H1 (cell line): Measurements from ENCODE around the gene LFNG. TPM values are rescaled to one million over a fixed set of nuclear protein-coding genes. Genes with fewer than 3 reads are reported as not detected.

Source experiments
- CTCF ChIA-PET: fragments of 300-600 bp; sonication (Branson Sonifier 250); formaldehyde crosslinking; loops from one replicate; lab custom pipeline; 2021; ENCODE audit not compliant: partially characterized antibody; lab: Charles Lee
- POLR2A ChIA-PET: fragments of 300-600 bp; sonication (Branson Sonifier 250); formaldehyde crosslinking; loops from one replicate; lab custom pipeline; 2021; ENCODE audit warnings: inconsistent platforms; ENCODE audit not compliant: partially characterized antibody; lab: Charles Lee
- DNase-seq, 2 experiments: peaks; one replicate each; pipeline versions ENCODE4 v3.0.0 to v3.0.0-alpha.2; 2010 to 2022; ENCODE audit warnings: low spot score in 2 of 2, low read depth in 1 of 2, mixed read lengths in 1 of 2
- FAIRE-seq: peaks from 2 replicates; lab custom pipeline; 2011; peaks lifted over from hg19 to GRCh38; lab: Jason Lieb, UNC
- H2AFZ ChIP-seq: 2 replicates; pipeline ENCODE4 v1.8.1; 2012; ENCODE audit warnings: low read length, inconsistent platforms
- H2AK5ac ChIP-seq: 2 replicates; pipeline ENCODE4 v1.6.1; 2013; ENCODE audit warnings: low read depth, low read length
- H2BK120ac ChIP-seq: replicated peaks from 2 replicates; pipeline ENCODE3; 2013; ENCODE audit warnings: low read depth, low read length, inconsistent platforms
- H2BK12ac ChIP-seq: 2 replicates; pipeline ENCODE4 v1.6.1; 2013; ENCODE audit warnings: low read depth, low read length
- H2BK15ac ChIP-seq: 2 replicates; pipeline ENCODE4 v1.6.1; 2013; ENCODE audit warnings: low read length
- H2BK20ac ChIP-seq: 2 replicates; pipeline ENCODE4 v1.6.1; 2013; ENCODE audit warnings: low read length
- H2BK5ac ChIP-seq: 2 replicates; pipeline ENCODE4 v1.6.1; 2013; ENCODE audit warnings: low read depth, low read length
- H3K14ac ChIP-seq: 2 replicates; pipeline ENCODE4 v1.6.1; 2013; ENCODE audit warnings: inconsistent platforms; ENCODE audit not compliant: insufficient read length
- H3K18ac ChIP-seq: 2 replicates; pipeline ENCODE4 v1.6.1; 2013; ENCODE audit warnings: low read length; ENCODE audit errors: extremely low read depth
- H3K23ac ChIP-seq: 2 replicates; pipeline ENCODE4 v1.6.1; 2013; ENCODE audit warnings: inconsistent platforms; ENCODE audit not compliant: insufficient read length
- H3K23me2 ChIP-seq: 2 replicates; pipeline ENCODE4 v1.6.1; 2013; ENCODE audit warnings: low read depth, low read length
- H3K27ac ChIP-seq: 2 replicates; pipeline ENCODE4 v1.6.1; 2011; ENCODE audit warnings: low read depth, low read length, inconsistent platforms
- H3K27me3 ChIP-seq, 4 experiments: replicated peaks in 1 of 4; 1 replicate in 1 of 4; 2 replicates in 3 of 4; pipeline versions ENCODE4 v1.6.1 to v1.8.1; 2011 to 2013; ENCODE audit warnings: low read length in 3 of 4, mild to moderate bottlenecking in 3 of 4, inconsistent platforms in 2 of 4, mixed read lengths in 2 of 4, moderate library complexity in 1 of 4; ENCODE audit not compliant: control insufficient read depth in 3 of 4, insufficient read depth in 3 of 4; ENCODE audit errors: extremely low read depth in 1 of 4
- H3K36me3 ChIP-seq, 4 experiments: 2 replicates each; pipeline versions ENCODE4 v1.6.1 to v1.8.1; 2011 to 2013; ENCODE audit warnings: mild to moderate bottlenecking in 4 of 4, low read length in 3 of 4, moderate library complexity in 2 of 4, control low read depth in 1 of 4, inconsistent platforms in 1 of 4; ENCODE audit not compliant: insufficient read depth in 4 of 4, control insufficient read depth in 2 of 4
- H3K4ac ChIP-seq: replicated peaks from 2 replicates; pipeline ENCODE3; 2013; ENCODE audit warnings: low read length, low read depth, mixed read lengths, inconsistent platforms; ENCODE audit not compliant: insufficient read length
- H3K4me1 ChIP-seq, 4 experiments: replicated peaks in 1 of 4; 1 replicate in 1 of 4; 2 replicates in 3 of 4; pipeline versions ENCODE4 v1.6.1 to v1.8.1; 2011 to 2013; ENCODE audit warnings: low read length in 3 of 4, inconsistent platforms in 2 of 4, mixed read lengths in 1 of 4; ENCODE audit not compliant: insufficient read depth in 4 of 4, control insufficient read depth in 3 of 4
- H3K4me2 ChIP-seq, 2 experiments: 2 replicates each; pipeline versions ENCODE4 v1.6.1 to v1.8.1; 2011 to 2013; ENCODE audit warnings: low read depth in 2 of 2, low read length in 2 of 2, control low read depth in 1 of 2, inconsistent platforms in 1 of 2, mild to moderate bottlenecking in 1 of 2; ENCODE audit not compliant: insufficient read depth in 1 of 2
- H3K4me3 ChIP-seq, 4 experiments: fragments of 200-600, 300-600 bp in 1 of 4; sonication (generic), shearing (Covaris generic), sonication (Bioruptor Twin) in 1 of 4; 2 replicates each; pipeline versions ENCODE4 v1.5.1 to v1.8.1; 2011 to 2016; ENCODE audit warnings: low read length in 4 of 4, low read depth in 3 of 4, control low read depth in 2 of 4, inconsistent platforms in 2 of 4, mild to moderate bottlenecking in 2 of 4, mixed read lengths in 1 of 4, moderate library complexity in 1 of 4; ENCODE audit not compliant: insufficient read depth in 2 of 4; ENCODE audit errors: extremely low read depth in 1 of 4
- H3K56ac ChIP-seq: replicated peaks from 2 replicates; pipeline ENCODE3; 2013; ENCODE audit warnings: low read depth, mild to moderate bottlenecking, mixed read lengths, low read length, inconsistent platforms; ENCODE audit not compliant: insufficient read length
- H3K79me1 ChIP-seq: 2 replicates; pipeline ENCODE4 v1.6.1; 2013; ENCODE audit warnings: low read depth, low read length, control low read depth
- H3K79me2 ChIP-seq, 2 experiments: 2 replicates each; pipeline versions ENCODE4 v1.6.1 to v1.8.1; 2012 to 2013; ENCODE audit warnings: low read length in 2 of 2, mild to moderate bottlenecking in 2 of 2, inconsistent platforms in 1 of 2; ENCODE audit not compliant: insufficient read depth in 2 of 2, control insufficient read depth in 1 of 2
- H3K9ac ChIP-seq, 4 experiments: replicated peaks in 1 of 4; 1 replicate in 1 of 4; 2 replicates in 3 of 4; pipeline versions ENCODE4 v1.6.1 to v1.8.1; 2011 to 2013; ENCODE audit warnings: low read depth in 3 of 4, low read length in 3 of 4, control low read depth in 2 of 4, mild to moderate bottlenecking in 2 of 4, moderate library complexity in 2 of 4, inconsistent platforms in 1 of 4; ENCODE audit errors: extremely low read depth in 1 of 4
- H3K9me3 ChIP-seq, 2 experiments: 2 replicates each; pipeline versions ENCODE4 v1.6.1 to v1.8.1; 2012 to 2013; ENCODE audit warnings: mild to moderate bottlenecking in 2 of 2, moderate library complexity in 2 of 2, control low read depth in 1 of 2, inconsistent platforms in 1 of 2, low read depth in 1 of 2, low read length in 1 of 2, mixed read lengths in 1 of 2; ENCODE audit not compliant: insufficient read depth in 2 of 2
- H4K20me1 ChIP-seq, 2 experiments: replicated peaks in 1 of 2; 2 replicates each; pipeline versions ENCODE3 to v1.8.1; 2011 to 2013; ENCODE audit warnings: inconsistent platforms in 2 of 2, low read length in 2 of 2, mild to moderate bottlenecking in 1 of 2; ENCODE audit not compliant: insufficient read depth in 2 of 2, control insufficient read depth in 1 of 2
- H4K5ac ChIP-seq: 2 replicates; pipeline ENCODE4 v1.6.1; 2013; ENCODE audit warnings: low read length, low read depth, mixed read lengths, inconsistent platforms; ENCODE audit not compliant: insufficient read length
- H4K8ac ChIP-seq: 2 replicates; pipeline ENCODE4 v1.8.0; 2013; ENCODE audit warnings: mild to moderate bottlenecking, moderate library complexity, low read length, inconsistent platforms; ENCODE audit not compliant: insufficient read depth; ENCODE audit errors: extremely low read depth
- H4K91ac ChIP-seq: replicated peaks from 2 replicates; pipeline ENCODE3; 2013; ENCODE audit warnings: low read length, mixed read lengths, inconsistent platforms; ENCODE audit not compliant: insufficient read length
- EP300 ChIP-seq, 2 experiments: IDR thresholded peaks; 1 replicate in 1 of 2; 2 replicates in 1 of 2; pipeline ENCODE4 v1.6.1; 2011 to 2012; ENCODE audit warnings: low read depth in 2 of 2, low read length in 2 of 2, mild to moderate bottlenecking in 2 of 2, borderline replicate concordance in 1 of 2, inconsistent platforms in 1 of 2, moderate library complexity in 1 of 2
- RXRA ChIP-seq: IDR thresholded peaks from 2 replicates; pipeline ENCODE4 v1.6.1; 2011; ENCODE audit warnings: low read depth, mild to moderate bottlenecking, low read length, moderate library complexity; ENCODE audit not compliant: insufficient read depth
- YY1 ChIP-seq: IDR thresholded peaks from 2 replicates; pipeline ENCODE4 v1.6.1; 2011; ENCODE audit warnings: low read depth, mild to moderate bottlenecking, low read length
- WGBS, 2 experiments: shearing (Covaris generic) in 1 of 2; methylation state at CpG; one replicate each; pipeline versions ENCODE4 v1.1.6 to v1.1.7; 2013 to 2015; ENCODE audit warnings: low lambda C conversion rate in 2 of 2, mixed read lengths in 2 of 2, inconsistent platforms in 1 of 2, low coverage in 1 of 2, missing lambda C conversion rate in 1 of 2; ENCODE audit not compliant: insufficient replicate concordance in 2 of 2, insufficient coverage in 1 of 2, insufficient read length in 1 of 2; ENCODE audit errors: extremely low coverage in 1 of 2, missing lambda C conversion rate in 1 of 2; 5-methylcytosine and 5-hydroxymethylcytosine counted together
- polyA plus RNA-seq, 7 experiments: library from polyadenylated mRNA; depleted of rRNA in 3 of 7; stranded (reverse) in 5 of 7; unstranded in 2 of 7; fragments of >200 nt in 5 of 7; fragments of 200-250 nt in 2 of 7; gene quantifications; 1 replicate in 5 of 7; 2 replicates in 1 of 7; 4 replicates in 1 of 7; pipeline versions ENCODE4 v1.2.1 to v1.2.3, GENCODE V29; 2011 to 2013; ENCODE audit warnings: missing spikeins in 2 of 7, mixed read lengths in 2 of 7
- total RNA-seq: library from RNA; stranded (reverse); fragmentation: NEBNext Ultra II Directional; extraction: Animal tissue kit (Norgen Biotek cat#: 25700); gene quantifications from 2 replicates; pipeline ENCODE4 v1.2.1, GENCODE V29; 2021

LFNG gene
- total and polyA plus RNA-seq, 2 of the 8 experiments (the other 6 are each of a cell fraction or from before 2014, with no cell fraction given), result 31.6 to 35.6 TPM

DNA sequence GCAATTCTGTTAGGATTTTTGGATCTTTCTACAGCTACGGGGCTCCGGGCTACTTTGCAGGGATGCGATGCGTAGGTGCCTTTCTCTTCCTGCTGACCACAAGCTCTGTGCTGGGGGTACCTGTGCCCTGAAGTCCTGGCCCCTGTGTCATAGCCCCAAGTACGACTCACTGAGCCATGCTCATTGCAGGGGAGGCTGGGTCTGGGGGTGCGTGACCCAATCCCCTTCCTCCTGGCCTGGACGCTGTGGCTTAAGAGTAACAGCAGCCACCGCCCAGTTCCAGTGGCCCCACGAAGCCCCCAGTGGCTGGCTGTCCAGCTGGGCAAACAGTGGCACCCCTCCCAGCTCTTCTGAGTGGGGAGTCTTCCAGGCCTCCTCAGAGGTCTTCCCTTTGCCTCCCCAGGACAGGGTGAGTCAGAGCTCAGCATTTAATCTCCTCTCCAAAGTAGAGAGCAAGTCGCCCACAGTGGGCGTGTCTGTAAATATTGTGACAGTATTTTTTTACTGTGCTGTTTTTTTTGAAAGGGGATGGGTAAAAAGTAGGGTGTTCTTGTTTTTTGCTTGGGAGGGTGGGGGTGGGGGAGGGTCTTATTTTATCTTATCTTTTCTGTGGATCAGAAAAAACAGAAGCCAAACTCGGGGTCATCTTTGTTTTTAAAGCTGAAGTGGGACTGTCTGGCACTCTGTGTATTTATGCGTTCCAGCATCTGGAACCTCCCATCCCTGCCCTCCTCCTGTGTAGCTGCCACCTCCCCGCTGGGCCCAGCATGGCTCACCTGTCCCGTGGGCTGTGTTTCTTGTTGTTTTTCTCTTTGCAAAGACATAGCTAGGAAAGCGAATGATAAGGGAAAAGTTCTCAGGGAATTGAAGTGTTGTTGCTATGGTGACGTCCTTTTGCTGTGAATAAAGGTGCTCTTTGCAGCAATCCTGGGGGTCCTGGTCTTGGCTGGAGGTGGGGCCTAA is 8.2 kb downstream of the LFNG start:
- peaks cover 0 to 51% (median 30%) of the 10 kb centered on the region in 4 experiments; a peak in 6 of 7 replicates for H3K4me1 ChIP-seq
- no peak overlapping the region for H3K56ac ChIP-seq
- no peak for TF ChIP-seq YY1
- no peak for TF ChIP-seq EP300 (IDR thresholded peaks at IDR 0.05; ENCODE audit: borderline replicate concordance in 1 of 2, low read depth in 2 of 2, low read length in 2 of 2)
- TF ChIP-seq RXRA, result no peak
- TF ChIP-seq, all 59 proteins: peak for 0
- no peak for FAIRE-seq
- no peak overlapping the region; a peak in 1 of 7 replicates for H3K9ac ChIP-seq
- peaks cover 7 to 24% of the 10 kb centered on the region in 2 experiments for H4K20me1 ChIP-seq
- no peaks in the 10 kb centered on the region; a peak in 1 of 7 replicates for H3K27me3 ChIP-seq
- no peaks in the 10 kb centered on the region for H3K79me1 ChIP-seq
- 0 out of 2 replicates have a peak overlapping the region, but pooled peaks have one; percentile 36 for H3K27ac ChIP-seq
- no peak overlapping the region for H3K4me2 ChIP-seq
- H4K91ac ChIP-seq, result peak overlapping the region; percentile 40
- H3K79me2 ChIP-seq, result no peaks in the 10 kb centered on the region; a peak in 1 of 4 replicates
- no peak overlapping the region for H3K23ac ChIP-seq
- CTCF ChIA-PET, result interaction anchor here (0.6 to 6.9 kb wide), 11 partner anchors 15 to 182 kb away, joined by 3 to 42 read pairs (median 4); no protein-coding TSS in a partner anchor
- no peak overlapping the region for H2BK20ac ChIP-seq
- peak overlapping the region; percentile 16; the same call in 1 of the 2 replicates for H2BK5ac ChIP-seq
- no peak overlapping the region for H4K8ac ChIP-seq
- no peak overlapping the region for H2BK120ac ChIP-seq
- H2BK15ac ChIP-seq, result no peak overlapping the region; the same call in 1 of the 2 replicates
- H4K5ac ChIP-seq, result no peak overlapping the region
- H3K4ac ChIP-seq, result no peak overlapping the region
- no peak overlapping the region for H3K14ac ChIP-seq
- H3K23me2 ChIP-seq, result peaks cover 4% of the 10 kb centered on the region; the same call in 1 of the 2 replicates
- peaks cover 7 to 28% (median 19%) of the 10 kb centered on the region in 4 experiments; a peak in 6 of 8 replicates for H3K36me3 ChIP-seq
- no peak overlapping the region for H3K18ac ChIP-seq
- H3K4me3 ChIP-seq, result no peak overlapping the region
- POLR2A ChIA-PET, result interaction anchor here (0.8 to 8.2 kb wide), 5 partner anchors 8 to 30 kb away, joined by 3 to 68 read pairs (median 6); no protein-coding TSS in a partner anchor
- DNase-seq, result no peak
- WGBS, 2 experiments, result 88% methylated on average over 17 of the region's 17 CpGs; no CpG with 5 or more reads in 1 of the 2 experiments
- H3K9me3 ChIP-seq, result no peaks in the 10 kb centered on the region
- no peak overlapping the region for H2AFZ ChIP-seq
- H2AK5ac ChIP-seq, result no peak overlapping the region
- H2BK12ac ChIP-seq, result no peak overlapping the region
